D721Med (cell line): ENCODE data around the gene CCDC85C.
"Not testable (repeated sequence)": the region's sequence is repeated elsewhere in the genome, so short reads cannot be mapped to it uniquely, and the experiment has no call there.

Source experiments
- DNase-seq: peaks from one replicate; pipeline ENCODE4 v3.0.0; 2011; ENCODE audit warnings: low spot score; ENCODE audit not compliant: insufficient read length
- FAIRE-seq: peaks from 2 replicates; lab custom pipeline; 2011; peaks lifted over from hg19 to GRCh38; lab: Jason Lieb, UNC
- TF ChIP-seq, protein P1 (sequence below): IDR thresholded peaks from 2 replicates; pipeline ENCODE4 v1.5.1; 2012; ENCODE audit warnings: mild to moderate bottlenecking, control low read depth; ENCODE audit not compliant: insufficient read depth; ENCODE audit errors: missing control alignments

CCDC85C gene

DNA sequence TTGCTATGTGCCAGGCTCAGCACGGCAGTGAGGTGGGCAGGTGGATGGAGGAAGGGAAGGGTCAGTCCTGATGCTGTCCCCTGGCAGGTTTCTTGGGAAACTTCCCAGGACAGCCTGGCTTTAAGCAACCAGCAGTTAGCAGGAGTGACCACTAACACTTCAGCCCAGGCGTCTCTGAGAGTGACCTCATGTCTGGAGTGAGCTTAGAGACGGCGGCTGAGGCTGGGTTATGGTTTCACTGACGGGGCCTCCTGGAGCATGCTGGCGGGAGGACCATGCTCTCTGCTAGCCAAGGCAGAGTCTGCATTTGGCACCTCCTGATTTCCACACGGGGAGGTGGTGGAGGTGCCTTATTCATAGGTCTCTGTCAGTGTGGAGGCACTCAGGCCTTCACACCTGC, 43.4 kb upstream of the CCDC85C start:
- TF ChIP-seq, protein P1, sequence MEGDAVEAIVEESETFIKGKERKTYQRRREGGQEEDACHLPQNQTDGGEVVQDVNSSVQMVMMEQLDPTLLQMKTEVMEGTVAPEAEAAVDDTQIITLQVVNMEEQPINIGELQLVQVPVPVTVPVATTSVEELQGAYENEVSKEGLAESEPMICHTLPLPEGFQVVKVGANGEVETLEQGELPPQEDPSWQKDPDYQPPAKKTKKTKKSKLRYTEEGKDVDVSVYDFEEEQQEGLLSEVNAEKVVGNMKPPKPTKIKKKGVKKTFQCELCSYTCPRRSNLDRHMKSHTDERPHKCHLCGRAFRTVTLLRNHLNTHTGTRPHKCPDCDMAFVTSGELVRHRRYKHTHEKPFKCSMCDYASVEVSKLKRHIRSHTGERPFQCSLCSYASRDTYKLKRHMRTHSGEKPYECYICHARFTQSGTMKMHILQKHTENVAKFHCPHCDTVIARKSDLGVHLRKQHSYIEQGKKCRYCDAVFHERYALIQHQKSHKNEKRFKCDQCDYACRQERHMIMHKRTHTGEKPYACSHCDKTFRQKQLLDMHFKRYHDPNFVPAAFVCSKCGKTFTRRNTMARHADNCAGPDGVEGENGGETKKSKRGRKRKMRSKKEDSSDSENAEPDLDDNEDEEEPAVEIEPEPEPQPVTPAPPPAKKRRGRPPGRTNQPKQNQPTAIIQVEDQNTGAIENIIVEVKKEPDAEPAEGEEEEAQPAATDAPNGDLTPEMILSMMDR: no peak
- no peak for DNase-seq
- FAIRE-seq: no peak

DNA sequence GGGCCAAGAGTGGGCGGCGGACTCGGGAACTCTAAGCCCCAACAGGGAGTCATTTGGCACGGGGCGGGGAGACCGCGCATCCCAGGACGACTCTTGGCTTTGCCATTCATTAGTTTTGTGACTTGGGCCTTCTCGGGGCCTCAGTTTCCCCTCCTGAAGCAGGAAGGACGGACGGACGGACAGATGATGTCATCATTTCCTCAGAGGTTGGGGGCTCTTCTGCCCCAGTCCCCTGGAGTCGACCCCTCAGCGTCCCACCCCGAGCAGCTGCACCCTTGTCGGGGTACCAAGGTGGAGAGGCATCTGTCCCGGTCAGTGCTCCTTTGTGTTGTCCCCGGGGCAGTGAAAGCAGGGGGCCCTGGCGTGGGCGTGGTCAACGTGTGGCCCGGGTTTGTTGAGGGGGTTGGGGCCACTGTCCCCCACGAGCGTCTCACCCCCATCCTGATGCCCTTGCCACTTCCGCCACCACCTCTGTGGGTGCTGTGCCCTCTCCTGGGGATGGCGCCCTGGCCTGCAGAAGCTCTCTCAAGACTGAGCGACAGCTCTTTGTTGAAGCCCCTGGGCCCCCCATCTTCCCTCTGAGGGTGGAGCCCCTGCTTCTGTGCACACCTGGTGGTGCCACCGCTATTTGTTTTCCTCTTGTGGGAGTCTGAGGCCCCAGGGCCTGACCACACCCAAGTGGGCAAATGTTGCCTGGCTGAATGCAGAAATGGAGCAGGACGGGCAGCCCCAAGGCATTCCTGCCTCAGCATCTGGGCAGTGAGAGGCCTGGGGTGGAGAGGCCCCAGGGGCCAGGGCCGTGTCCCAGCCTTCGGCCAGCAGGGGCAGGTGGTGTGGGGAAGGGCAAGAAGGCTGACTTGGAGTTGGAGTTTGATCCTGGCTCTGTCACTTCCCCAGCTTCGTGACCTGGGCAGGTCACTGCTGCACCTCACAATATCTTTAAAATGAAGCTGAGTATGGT, 41.8 kb upstream of the CCDC85C start:
- no peak for FAIRE-seq
- TF ChIP-seq, protein P1: no peak
- DNase-seq: no peak

DNA sequence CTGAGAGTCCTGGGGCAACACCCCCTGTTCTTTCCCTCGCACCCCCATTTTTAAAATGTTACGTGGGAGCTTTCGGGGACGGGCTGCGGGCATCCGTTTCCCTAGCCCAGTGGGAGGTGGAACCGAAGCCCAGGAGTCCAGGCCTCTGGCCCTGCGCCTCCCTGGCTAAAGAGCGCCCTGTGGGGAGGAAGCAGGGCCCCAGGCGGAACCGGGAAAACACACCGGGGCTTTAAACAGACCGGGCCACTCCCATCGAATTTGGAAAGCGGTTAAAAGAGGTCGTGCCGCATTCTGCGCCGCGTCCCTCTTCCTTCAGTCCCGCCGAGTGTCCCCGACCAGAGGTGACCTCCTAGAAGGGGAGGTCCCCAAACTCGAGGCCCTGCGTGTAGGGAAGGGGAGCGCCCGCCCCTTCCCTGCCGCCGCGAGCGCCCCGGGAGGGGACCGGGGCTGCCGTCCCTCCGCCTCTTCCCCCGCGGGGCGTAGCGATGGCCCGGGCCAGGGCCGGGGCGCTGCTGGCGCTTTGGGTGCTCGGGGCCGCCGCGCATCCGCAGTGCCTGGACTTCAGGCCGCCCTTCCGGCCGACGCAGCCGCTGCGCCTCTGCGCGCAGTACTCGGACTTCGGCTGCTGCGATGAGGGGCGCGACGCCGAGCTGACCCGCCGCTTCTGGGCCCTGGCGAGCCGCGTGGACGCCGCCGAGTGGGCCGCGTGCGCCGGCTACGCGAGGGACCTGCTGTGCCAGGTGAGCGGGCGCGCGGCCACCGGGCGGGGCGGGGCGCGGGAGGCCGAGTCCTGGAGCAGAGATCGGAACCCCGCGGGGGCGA, 40.9 kb upstream of the CCDC85C start, which contains the start of gene HHIPL1:
HHIPL1 (plus strand) TSS at position 407 of the 822 bp plus-strand sequence; CDS start at position 486, 79 bp downstream.
- TF ChIP-seq, protein P1: no peak
- DNase-seq (no peak), FAIRE-seq (no peak)

DNA sequence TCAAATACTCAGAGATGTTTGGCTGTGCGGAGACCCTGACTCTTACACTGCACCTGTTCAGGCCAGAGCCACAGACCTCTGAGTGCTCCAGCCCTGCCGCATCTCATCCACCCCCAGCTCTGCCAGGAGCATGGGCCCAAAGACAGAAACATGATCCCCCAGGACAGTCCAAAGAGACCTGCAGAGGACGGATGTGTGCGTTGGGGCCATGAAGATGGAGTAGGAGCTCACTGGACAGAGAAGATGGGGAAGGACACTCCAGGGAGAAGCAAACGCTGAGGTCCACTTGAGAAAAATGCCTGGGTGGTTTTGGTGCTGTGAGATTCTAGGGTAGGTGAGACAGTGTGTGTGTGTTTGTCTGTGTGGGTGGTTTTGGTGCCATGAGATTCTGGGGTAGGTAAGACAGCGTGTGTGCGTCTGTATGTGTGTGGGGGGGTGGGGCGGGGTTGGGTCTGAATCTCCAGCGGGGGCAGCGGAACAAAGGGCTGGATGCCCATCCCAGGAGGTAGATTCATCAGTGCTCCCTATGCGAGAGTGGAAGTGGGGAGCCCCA, 40.1 kb upstream of the CCDC85C start:
- DNase-seq (no peak), FAIRE-seq (no peak)
- TF ChIP-seq, protein P1: no peak

DNA sequence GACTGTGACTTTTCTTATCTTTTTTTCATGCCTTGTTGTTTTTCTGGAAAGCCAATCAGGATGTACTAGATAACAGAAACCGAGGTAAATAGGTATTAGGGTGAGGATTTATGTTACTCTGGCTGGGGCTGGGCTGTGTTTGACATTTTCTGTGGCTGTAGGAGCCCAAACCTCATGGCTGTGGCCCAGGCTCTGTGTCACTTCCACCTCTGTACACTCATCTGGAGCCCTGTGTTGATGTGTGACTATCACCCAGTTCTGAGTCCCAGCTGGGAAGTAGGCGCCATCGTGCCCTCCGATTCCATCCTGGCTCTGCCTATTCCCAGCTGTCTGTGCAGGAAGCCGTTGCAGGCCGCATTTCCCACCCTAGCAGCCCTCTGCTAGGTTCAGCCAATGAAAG, 39.3 kb upstream of the CCDC85C start:
- DNase-seq: no peak
- no peak for FAIRE-seq
- TF ChIP-seq, protein P1: no peak

DNA sequence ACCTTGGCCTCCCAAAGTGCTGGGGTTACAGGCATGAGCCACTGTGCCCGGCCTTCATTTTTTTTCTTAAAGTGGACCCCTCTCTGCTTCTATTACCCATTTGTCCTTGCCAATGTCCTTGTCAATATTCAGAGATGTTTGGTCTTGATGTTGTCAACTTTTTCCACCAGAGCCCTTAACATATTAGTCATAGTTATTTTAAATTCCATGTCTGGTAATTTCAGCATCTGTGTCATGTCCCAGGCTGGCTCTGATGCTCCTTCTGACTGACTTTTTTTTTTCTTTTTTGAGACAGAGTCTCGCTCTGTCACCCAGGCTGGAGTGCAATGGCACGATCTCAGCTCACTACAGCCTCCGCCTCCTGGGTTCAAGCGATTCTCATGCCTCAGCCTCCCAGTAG, 38.8 kb upstream of the CCDC85C start:
- not testable (repeated sequence) for FAIRE-seq

DNA sequence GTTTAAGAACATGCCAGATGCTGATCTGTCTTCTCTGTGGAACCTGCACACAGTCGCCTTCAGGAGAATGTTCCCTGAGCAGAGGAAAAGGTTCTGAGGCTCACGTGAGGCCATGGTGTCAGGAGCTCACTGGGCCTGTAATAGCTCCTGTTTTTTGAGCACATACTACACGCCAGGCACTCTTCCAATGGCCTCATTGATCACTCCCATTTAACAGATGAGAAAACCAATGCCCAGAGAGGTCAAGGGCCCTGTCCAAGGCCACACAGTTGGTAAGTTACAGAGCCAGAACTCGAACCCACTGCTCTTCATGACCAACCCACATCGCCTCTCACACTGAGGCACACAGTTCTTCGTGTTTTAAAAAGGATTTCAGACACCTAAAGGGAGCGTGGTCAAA, 33.6 kb upstream of the CCDC85C start:
- DNase-seq (no peak), FAIRE-seq (no peak)
- TF ChIP-seq, protein P1: no peak

More for the DNA sequence above, 38.8 kb upstream of the CCDC85C start:
- not testable (repeated sequence) for DNase-seq
